Endothelial cell of umbilical vein (primary cell): ENCODE data around the gene ELF3. TPM values are rescaled to one million over a fixed set of nuclear protein-coding genes. Genes with fewer than 3 reads are reported as not detected.

Experiments used
- BruUV-seq: library from RNA; stranded (reverse); fragments of 400-500 nt; replicated peaks from 2 replicates; lab custom pipeline; 2021; lab: Mats Ljungman, UMichigan
- CTCF ChIA-PET: fragments of 300-600, 350-600 bp; sonication (Branson Sonifier 250); formaldehyde crosslinking; loops from one replicate; lab custom pipeline; 2021; ENCODE audit warnings: antibody characterized with exemption, inconsistent platforms; lab: Charles Lee
- POLR2A ChIA-PET: fragments of 300-600, 350-600 bp; sonication (Branson Sonifier 250); formaldehyde crosslinking; loops from one replicate; lab custom pipeline; 2021; ENCODE audit warnings: antibody characterized with exemption, inconsistent platforms; lab: Charles Lee
- DNase-seq: peaks from one replicate; pipeline ENCODE4 v3.0.0-alpha.2; 2011; ENCODE audit warnings: low read depth, low spot score
- FAIRE-seq: peaks from 2 replicates; lab custom pipeline; 2011; peaks lifted over from hg19 to GRCh38; lab: Jason Lieb, UNC
- H2AFZ ChIP-seq: 2 replicates; pipeline ENCODE4 v1.6.0; 2012; ENCODE audit warnings: low read depth, low read length, control low read depth, inconsistent platforms
- H3K27ac ChIP-seq: 2 replicates; pipeline ENCODE4 v1.5.1; 2011; ENCODE audit warnings: low read depth, mild to moderate bottlenecking, control low read depth, low read length, moderate library complexity; ENCODE audit not compliant: insufficient read depth
- H3K27me3 ChIP-seq, 2 experiments: 2 replicates each; pipeline versions ENCODE4 v1.6.0 to v1.6.1; 2011; ENCODE audit warnings: low read length in 2 of 2, mixed read lengths in 1 of 2; ENCODE audit not compliant: control insufficient read depth in 2 of 2, insufficient read depth in 2 of 2
- H3K36me3 ChIP-seq, 2 experiments: 2 replicates in 1 of 2; 3 replicates in 1 of 2; pipeline ENCODE4 v1.5.1; 2011; ENCODE audit warnings: low read length in 2 of 2, mild to moderate bottlenecking in 1 of 2, moderate library complexity in 1 of 2; ENCODE audit not compliant: control insufficient read depth in 2 of 2, insufficient read depth in 2 of 2; ENCODE audit errors: extremely low read depth in 1 of 2
- H3K4me1 ChIP-seq: 3 replicates; pipeline ENCODE4 v1.5.1; 2011; ENCODE audit warnings: mild to moderate bottlenecking, low read length; ENCODE audit not compliant: control insufficient read depth, insufficient read depth; ENCODE audit errors: extremely low read depth
- H3K4me2 ChIP-seq: 2 replicates; pipeline ENCODE4 v1.6.1; 2011; ENCODE audit warnings: low read length, control low read depth, mixed read lengths; ENCODE audit not compliant: insufficient read depth
- H3K4me3 ChIP-seq, 3 experiments: fragments of 200-600 bp in 1 of 3; sonication (generic), shearing (Covaris generic) in 1 of 3; replicated peaks in 1 of 3; 2 replicates each; pipeline ENCODE4 v1.5.1; 2011 to 2016; ENCODE audit warnings: control low read depth in 3 of 3, low read length in 3 of 3, mild to moderate bottlenecking in 2 of 3, inconsistent platforms in 1 of 3, low read depth in 1 of 3, moderate library complexity in 1 of 3; ENCODE audit not compliant: insufficient read depth in 1 of 3
- H3K79me2 ChIP-seq: 2 replicates; pipeline ENCODE4 v1.6.0; 2012; ENCODE audit warnings: low read length, inconsistent platforms; ENCODE audit not compliant: control insufficient read depth, insufficient read depth
- H3K9ac ChIP-seq: replicated peaks from 2 replicates; pipeline ENCODE3; 2011; ENCODE audit warnings: low read length, control low read depth; ENCODE audit not compliant: insufficient read depth; ENCODE audit errors: extremely low read depth
- H3K9me1 ChIP-seq: replicated peaks from 3 replicates; pipeline ENCODE4 v1.6.0; 2011; ENCODE audit warnings: mild to moderate bottlenecking, low read length; ENCODE audit not compliant: control insufficient read depth, insufficient read depth; ENCODE audit errors: extremely low read depth
- H3K9me3 ChIP-seq: replicated peaks from 2 replicates; pipeline ENCODE4 v1.5.1; 2012; ENCODE audit warnings: low read length, inconsistent platforms; ENCODE audit not compliant: control insufficient read depth, insufficient read depth
- H4K20me1 ChIP-seq: replicated peaks from 2 replicates; pipeline ENCODE3; 2011; ENCODE audit warnings: mild to moderate bottlenecking, low read length; ENCODE audit not compliant: control insufficient read depth, insufficient read depth; ENCODE audit errors: extremely low read depth
- CTCF ChIP-seq, 2 donors: IDR thresholded peaks; 1 replicate in 1 of 2; 2 replicates in 1 of 2; pipeline ENCODE4 v1.5.1; 2011; ENCODE audit warnings: low read length in 2 of 2, mild to moderate bottlenecking in 2 of 2, moderate library complexity in 2 of 2, control low read depth in 1 of 2, inconsistent platforms in 1 of 2, low read depth in 1 of 2; ENCODE audit not compliant: insufficient read depth in 1 of 2; ENCODE audit errors: extremely low read depth in 1 of 2
- EZH2 ChIP-seq: IDR thresholded peaks from 2 replicates; pipeline ENCODE4 v1.6.1; 2012; ENCODE audit warnings: borderline replicate concordance, low read depth, mild to moderate bottlenecking, moderate library complexity, low read length, inconsistent platforms; ENCODE audit not compliant: severe bottlenecking
- FOS ChIP-seq: IDR thresholded peaks from 2 replicates; pipeline ENCODE4 v1.6.1; 2011; ENCODE audit warnings: mild to moderate bottlenecking, low read length, moderate library complexity, borderline replicate concordance; ENCODE audit not compliant: insufficient read depth
- JUN ChIP-seq: IDR thresholded peaks from 2 replicates; pipeline ENCODE4 v1.6.1; 2011; ENCODE audit warnings: borderline replicate concordance, low read depth; ENCODE audit not compliant: insufficient read length, insufficient read depth
- POLR2AphosphoS5 ChIP-seq: IDR thresholded peaks from 2 replicates; pipeline ENCODE4 v1.6.1; 2012; ENCODE audit warnings: low read depth, mild to moderate bottlenecking, control low read depth, low read length, moderate library complexity; ENCODE audit not compliant: insufficient read depth
- dilution Hi-C: fragments of 300-500 bp; cut with MboI; formaldehyde crosslinking; loops from one replicate; pipeline ENCODE4 v1.15.0; 2019; ENCODE audit warnings: low sequenced_read_pairs; ENCODE audit not compliant: extremely low pct_ligation_motif_present
- intact Hi-C: fragments of 100-400 bp; cut with micrococcal nuclease; formaldehyde crosslinking; loops from one replicate; pipeline ENCODE4 v1.10.0; 2022
- polyA plus RNA-seq, 4 experiments: library from polyadenylated mRNA; depleted of rRNA in 3 of 4; stranded (reverse) in 3 of 4; unstranded in 1 of 4; fragments of >200 nt; gene quantifications; 2 replicates each; pipeline versions ENCODE4 v1.2.1 to v1.2.3, GENCODE V29; 2011 to 2012; ENCODE audit warnings: missing spikeins in 1 of 4
- total RNA-seq: library from RNA; stranded (reverse); gene quantifications from 2 replicates; pipeline ENCODE4 v1.2.3, GENCODE V29; 2021

Gene ELF3
- total and polyA plus RNA-seq, 2 donors (not counting 3 experiments of a cell fraction or from before 2014, with no cell fraction given) = 0.07 to 0.29 TPM

- Histone ChIP-seq H3K36me3 (no peaks in the 10 kb centered on the region), H4K20me1 (no peaks in the 10 kb centered on the region), H2AFZ (no peak overlapping the region), H3K9me1 (no peaks in the 10 kb centered on the region), H3K27ac (no peak overlapping the region), H3K79me2 (no peaks in the 10 kb centered on the region), H3K27me3 (peaks cover 0 to 3% of the 10 kb centered on the region in 2 experiments), H3K4me3 (no peak overlapping the region), H3K4me1 (no peaks in the 10 kb centered on the region), H3K9ac (no peak overlapping the region), H3K4me2 (no peak overlapping the region), H3K9me3 (no peaks in the 10 kb centered on the region)
- CTCF ChIA-PET = interaction anchor here (0.5 to 3.7 kb wide), 5 partner anchors 12 to 618 kb away, joined by 3 to 23 read pairs (median 4); partner anchors contain the start of gene GPR37L1
- no peak for TF ChIP-seq POLR2AphosphoS5
- TF ChIP-seq CTCF (IDR thresholded peaks at IDR 0.05; ENCODE audit: extremely low read depth in 1 of 2, insufficient read depth in 1 of 2, low read depth in 1 of 2, low read length in 2 of 2) = no peak
- no peak for TF ChIP-seq EZH2
- TF ChIP-seq JUN = no peak
- TF ChIP-seq FOS = no peak
- FAIRE-seq = no peak
- BruUV-seq = no TSS peak
- DNase-seq = no peak
- POLR2A ChIA-PET = no interaction called here
- intact Hi-C loops = no loop called here
- dilution Hi-C loops = no loop called here
Measured at GRCh38 chr1:202011994-202012393, 1.6 kb downstream of the ELF3 start.
